HepG2 (cell line): ENCODE results near the gene FMNL2.

Experiments
- ATF2 ChIP-seq: sonication (generic); formaldehyde crosslinking; IDR thresholded peaks from 2 replicates; pipeline ENCODE4 v1.4.0; 2020; ENCODE audit warnings: missing genetic modification reagents
- MXI1 ChIP-seq: IDR thresholded peaks from 3 replicates; pipeline ENCODE4 v1.6.1; 2012; ENCODE audit warnings: low read depth, low read length, inconsistent platforms, borderline replicate concordance

DNA sequence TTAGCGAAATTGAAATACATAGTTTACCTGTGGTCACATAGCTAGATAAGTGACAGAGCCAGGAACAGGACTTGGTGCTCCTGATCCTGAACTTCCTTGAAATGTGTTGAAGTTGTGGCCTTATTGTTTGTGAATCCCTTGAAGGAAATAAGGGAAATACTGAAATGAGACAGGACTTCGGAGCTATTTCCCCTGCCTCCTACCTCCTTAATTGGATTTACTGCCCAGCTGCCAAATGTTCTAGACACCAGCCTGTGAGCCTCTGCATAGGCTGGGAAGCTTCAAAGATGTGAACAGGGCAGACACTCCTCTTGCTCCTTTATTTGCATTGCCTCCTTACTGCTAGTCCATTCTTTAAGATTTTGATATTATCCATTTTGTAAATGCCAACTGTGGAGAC, 247.1 kb downstream of the FMNL2 start:
- TF ChIP-seq ATF2 (CRISPR knock-in tag) = no peak
- no peak for TF ChIP-seq MXI1
